Cerebellar nuclear complex (tissue), 1 donor: ENCODE results near the gene LRP5.

Experiments used
- DNase-seq, 2 experiments: peaks; one replicate each; lab custom pipeline; 2025; lab: John Stamatoyannopoulos, UW

Gene LRP5

DNA sequence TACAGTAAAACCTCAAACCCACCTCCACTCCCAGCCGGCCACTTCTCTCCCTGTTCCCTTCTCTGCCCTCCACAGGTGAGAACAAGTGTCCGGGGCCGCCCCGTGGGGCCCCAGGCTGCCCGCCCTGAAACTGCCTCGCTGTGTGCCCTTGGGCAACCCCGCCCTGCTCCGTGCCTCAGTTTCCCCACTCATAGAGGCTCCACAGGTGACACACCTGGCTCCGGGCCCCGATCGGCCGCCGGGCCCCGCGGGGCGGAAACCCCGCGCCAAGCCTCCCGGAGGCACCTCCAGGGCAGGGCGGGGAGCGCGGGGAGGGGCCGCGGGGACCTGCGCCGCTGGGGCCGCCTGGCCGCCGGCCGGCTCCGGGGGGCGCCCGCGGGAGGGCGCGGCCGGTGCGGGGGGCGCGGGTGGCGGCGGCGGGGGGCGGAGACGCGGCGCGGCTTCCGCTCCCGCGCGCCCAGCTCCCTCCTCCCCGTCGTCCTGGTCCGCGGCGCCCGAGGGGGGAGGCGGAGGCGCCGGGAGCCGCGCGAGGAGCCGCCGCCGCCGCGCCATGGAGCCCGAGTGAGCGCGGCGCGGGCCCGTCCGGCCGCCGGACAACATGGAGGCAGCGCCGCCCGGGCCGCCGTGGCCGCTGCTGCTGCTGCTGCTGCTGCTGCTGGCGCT is at the start of gene LRP5:
Gene LRP5 (plus strand): TSS at position 475 of the 663 bp plus-strand sequence. CDS start 124 bp downstream, at position 599.
- DNase-seq, result no peak

DNA sequence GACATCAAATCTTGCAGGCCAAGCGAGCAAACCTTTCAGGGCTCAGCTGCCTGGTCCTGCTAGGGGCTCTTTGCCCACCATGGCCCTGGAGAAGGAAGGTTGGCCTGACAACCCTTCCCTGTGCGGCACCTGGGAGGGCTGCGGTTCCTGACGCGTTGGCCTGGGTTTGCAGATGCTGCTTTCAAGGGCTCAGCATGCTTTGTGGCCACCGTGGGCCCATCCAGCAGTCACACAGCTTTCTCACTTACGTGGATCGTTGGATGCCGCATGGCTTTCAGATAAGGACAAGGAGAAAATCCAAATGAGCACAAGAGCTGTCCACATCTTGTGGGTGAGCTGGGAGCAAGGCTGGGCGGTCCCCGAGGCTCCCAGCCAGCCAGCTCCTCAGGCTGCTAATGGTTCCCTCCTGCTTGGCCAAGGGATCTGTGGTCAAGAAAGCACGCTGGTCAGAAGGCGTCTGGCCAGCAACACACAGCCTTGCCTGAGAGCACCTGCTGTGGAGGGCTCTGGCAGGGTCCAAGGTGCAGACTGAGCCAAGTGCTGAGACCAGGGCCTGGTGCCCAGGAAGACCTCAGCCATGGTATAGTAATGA is 48.9 kb upstream of the LRP5 start:
- peak in 1 of 2 experiments; percentile 6 for DNase-seq

DNA sequence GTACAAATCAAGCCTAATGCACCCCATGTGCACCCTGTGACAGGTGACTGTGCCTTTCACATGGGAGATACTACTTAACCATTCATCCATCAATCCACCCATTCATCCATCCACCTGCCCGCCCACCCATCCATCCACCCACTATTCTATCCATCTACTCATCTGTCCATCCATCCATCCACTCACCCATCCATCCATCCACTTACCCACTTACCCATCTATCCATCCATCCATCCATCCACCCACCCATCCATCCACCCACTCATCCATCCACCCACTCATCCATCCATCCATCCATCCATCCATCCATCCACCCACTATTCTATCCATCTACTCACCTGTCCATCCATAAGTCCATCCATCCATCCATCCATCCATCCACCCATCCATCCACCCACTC is 48.1 kb upstream of the LRP5 start:
- no peak for DNase-seq

DNA sequence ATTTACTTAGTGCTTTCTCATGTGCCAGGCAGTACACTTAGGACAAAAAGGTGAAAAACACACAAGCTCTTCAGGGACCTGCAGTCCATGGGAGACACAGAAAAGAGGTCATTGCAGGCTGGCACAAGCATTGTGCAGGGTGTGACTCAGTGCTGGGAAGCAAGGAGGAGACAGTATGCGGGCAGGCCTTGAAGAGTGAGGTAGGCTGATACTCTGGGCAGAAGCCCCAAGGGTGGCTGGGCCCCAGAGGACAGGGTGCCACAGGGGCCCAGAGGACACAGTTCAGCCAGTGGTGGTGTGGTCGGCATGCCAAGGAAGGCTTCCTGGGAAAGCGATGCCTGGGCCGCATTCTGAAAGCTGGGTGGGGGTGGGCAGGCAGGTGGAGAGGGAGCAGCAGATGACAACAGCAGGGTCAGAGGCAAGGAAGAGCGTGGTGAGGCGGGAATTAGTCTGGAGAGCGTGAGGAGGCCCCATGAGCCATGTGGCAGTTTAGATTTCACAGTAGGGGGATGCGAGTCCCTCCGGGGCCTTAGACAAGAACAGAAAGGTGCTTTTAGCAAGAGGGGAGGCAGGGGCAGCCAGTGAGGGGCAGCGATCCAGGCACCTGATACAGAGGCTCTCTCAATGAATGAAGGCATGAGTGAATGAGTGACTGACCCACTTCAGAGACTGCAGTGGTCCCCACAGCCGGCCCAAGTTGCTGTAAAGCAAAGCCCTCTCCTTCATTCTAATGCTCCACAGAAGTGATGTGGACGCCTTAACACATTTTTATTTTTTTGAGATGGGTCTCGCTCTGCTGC is 47.5 kb upstream of the LRP5 start:
- DNase-seq, result no peak

DNA sequence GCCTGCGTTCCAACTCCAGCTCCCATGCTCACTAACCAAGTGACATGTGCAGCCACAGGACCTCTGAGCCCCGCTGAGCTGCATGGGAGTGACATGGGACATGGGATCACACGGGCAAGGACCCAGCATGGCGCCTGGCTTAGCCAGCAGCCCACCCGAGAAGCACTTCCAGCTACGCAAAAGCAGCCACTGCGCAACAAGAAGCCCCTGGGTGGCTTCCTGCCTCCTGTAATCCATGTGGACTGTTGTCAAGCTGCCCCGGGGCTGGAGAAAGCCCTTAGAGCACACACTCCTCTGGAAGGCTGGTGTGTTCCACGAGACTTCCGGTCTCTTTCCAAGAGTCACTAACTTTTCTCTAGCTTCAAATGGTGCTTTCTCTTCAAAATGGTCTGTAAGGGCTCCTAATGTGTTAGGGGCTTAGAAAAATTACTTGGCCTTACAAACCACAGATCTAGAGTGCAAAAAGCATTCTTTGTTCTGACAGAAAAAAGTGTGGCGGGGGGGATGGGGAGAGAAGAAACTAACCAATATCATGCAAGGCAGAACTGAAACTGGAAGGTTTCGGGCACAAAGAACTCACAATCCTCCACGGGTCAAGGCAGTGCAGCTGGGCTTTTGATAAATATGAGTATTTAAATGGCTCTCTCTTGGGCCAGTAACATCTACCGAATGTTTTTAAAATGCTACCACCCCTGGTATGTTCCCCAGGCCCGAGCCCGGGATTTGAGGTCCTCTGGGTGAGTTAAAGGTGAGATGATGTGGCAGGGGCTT is 46.1 kb upstream of the LRP5 start:
- DNase-seq, result no peak

DNA sequence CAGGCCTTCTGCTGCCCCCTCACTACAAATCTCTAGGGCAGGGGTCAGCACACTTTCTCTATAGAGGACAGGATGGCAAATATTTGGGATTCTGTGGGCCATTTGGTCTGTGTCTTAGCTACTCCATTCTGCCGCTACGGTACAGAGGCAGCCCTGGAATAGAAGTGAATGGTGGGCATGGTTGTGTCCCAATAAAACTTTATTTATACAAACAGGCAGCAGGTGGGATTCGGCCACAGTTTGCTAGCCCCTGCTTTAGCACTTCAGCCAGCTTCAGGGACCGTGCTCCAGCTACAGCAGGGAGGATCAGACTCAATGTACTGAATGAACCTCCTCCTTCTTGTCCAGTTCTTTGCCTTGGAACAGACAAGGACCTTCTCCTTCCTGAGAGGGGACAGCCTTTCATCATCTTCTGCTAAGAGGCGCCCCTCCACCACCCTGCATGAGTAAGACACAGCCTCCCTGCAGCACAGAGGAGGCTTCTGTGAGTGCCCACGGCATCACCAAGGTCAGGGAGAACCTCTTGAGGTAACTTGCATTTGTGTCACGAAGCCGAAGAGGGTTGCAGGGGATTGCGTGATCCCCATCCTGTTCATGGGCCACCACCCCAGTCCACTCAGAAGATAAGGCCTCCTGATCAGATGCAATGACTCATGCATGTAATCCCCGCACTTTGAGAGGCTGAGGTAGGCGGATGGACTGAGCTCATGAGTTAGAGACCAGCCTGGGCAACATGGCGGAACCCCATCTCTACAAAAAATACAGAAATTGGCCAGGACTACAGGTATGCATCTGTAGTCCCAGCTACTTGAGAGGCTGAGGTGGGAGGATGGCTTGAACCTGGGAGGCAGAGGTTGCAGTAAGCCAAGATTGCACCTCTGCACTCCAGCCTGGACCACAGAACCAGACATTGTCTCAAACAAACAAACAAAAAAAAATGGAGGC is 45.2 kb upstream of the LRP5 start:
- DNase-seq, result no peak

DNA sequence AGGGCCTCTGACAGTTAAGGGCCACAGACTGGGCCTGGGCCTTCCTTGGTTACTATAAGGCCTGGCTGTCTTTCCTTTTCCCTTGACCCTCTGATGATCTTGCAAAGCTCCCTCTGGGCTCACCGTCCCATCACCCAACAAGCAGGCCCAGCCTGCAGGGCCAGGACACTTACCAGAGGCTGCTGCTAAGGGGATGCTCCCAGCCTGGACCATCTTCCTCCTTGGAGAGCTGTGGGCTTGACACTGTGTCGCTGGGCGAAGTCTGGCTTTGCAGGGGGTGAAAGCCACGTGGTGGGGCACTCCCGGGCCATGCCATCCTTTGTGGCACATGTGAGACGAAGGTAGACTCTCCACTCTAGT is 44.5 kb upstream of the LRP5 start:
- DNase-seq, result no peak

DNA sequence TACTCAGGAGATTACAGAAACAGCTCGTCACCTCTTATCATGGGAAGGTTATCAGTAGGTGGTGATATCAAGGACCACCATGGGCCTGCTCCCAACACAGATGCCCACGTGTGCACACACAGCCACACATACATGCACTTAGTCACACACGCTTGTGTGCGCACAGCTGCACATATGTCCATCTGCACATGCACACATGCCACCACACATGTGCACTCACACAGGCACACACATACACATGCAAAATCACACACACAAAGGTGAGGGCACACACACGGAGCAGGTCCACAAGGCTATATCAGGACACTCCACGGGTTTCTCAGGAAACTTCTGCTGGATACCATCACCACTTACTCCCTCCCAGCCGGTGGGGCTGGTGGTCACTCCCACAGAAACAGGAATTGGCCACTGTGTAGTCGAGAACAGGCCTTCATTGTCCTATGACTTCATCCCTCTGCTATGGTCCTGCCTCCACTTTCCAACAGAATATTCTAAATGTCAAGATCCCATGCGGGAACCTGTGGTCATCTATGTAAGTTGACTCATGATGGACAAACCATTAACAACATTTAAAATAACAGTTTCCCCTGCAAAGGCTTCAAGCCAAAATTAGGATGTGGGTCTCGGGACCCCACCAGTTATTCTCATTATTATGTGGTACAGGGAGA is 42.8 kb upstream of the LRP5 start:
- DNase-seq, result no peak

DNA sequence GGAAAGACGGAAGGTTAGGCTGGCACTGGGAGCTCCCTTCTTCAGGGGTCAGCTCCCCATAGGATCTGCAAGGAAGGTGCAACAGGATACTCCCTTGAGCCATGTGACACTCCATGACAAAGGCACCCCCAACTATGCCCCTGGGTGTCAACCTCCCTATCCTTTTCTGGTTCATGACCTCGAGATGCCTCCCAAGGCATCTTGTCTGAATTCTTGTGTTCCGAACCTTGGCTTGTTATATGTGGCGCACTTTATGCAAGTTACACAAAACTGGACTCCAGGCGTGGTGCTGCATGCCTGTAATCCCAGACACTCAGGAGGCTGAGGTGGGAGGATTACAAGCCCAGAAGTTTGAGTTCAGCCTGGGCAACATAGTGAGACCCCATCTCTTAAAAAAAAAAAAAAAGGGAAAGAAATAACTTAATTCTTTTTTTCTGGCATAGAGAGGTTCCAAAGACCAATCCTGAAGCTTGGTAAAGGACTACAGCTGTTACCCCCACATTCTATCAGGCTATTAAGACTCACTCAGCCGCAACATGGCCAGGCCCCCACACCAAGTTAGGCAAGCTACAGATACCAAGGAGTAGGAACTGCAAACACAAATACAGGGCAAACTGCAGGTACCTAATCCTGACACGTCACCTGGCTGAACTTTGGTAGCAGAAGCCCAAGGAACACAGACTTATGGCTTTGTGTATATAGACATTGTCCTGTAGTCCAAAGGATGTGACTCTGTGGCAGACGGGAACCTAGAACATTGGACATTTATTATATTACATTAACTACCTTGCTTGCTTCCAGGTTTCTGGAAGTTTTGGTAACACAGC is 42.0 kb upstream of the LRP5 start:
- DNase-seq, result no peak

DNA sequence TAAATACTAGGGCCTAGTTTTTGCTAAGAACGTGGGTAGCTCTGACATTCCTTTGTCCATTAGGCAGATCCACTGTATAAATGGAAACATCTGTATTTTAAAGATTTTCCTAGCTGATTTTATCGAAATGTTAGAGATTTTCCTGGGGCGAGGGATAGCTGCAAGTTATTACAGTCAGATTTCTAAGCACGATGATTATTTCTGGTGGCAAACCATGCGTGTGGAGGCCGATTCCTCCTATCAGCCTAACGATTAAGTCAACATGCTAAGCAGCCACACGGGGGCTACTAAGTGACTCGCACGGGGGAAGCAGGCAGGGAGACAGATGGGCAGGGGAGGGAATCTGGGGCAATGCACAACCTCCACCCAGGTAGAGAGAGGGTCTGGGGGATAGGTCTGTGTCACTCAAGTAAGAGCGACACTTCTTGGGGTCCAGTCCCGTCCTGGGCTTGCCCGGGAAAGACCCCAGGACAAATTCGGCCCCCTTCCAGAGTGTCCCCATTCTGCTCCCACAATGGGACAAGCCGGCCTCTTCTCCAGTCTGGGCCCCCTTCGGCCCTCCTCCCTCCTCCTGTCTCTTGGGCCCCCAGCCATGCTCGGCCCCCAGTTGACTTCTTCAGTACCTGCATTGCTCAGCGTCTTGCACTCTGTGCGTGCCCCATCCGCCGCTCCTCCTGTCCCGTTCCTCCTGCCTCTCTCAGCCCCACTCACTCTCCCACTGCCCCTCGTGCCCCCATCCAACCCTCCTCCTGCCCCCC is 41.2 kb upstream of the LRP5 start:
- no peak for DNase-seq

DNA sequence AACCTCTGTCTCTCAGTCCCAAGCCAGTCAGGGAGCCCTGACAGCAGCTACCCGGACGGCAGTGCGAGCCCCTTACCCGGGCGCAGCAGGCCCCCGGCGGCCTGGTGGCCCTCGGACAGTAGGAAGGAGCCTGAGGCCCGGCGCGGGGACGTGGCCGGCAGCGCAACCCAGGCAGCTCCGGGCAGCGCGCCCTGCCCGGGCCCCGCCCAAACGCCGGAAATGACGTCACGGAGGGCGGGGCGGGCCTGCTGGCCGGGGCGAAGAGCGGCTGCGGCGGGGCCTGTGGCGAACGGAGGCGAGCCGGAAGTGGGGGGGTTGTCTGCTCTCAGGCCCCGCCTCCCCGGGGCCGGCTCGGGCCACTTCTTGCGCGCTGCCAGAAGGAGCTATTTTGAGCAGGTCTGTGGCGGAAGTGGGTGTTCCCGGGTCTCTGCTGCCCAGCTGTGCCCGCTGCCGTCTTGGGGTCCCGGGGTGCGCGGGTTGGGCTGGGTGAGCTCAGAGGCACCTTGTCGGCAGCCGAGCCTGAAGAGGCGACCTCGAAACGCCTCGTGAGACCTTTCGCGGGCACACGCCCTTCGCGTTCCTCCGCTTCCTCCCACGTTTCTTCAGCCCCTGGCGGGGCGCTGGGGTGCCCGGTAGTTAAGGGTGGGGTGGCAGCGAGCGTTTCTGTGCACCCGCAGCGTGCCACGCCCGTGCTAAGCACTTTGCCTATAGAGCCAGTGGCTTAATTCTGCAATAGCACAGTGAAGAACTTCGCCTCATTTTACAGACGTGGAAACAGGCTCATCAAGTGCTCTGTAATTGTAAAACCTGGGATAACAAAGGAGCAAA is 40.4 kb upstream of the LRP5 start, which contains the start of gene C11orf24:
Gene C11orf24 (minus strand): TSS at position 193 of the 828 bp plus-strand sequence. CDS start 8,206 bp downstream, outside the sequence.
- peak; percentile 17 to 81 for DNase-seq

DNA sequence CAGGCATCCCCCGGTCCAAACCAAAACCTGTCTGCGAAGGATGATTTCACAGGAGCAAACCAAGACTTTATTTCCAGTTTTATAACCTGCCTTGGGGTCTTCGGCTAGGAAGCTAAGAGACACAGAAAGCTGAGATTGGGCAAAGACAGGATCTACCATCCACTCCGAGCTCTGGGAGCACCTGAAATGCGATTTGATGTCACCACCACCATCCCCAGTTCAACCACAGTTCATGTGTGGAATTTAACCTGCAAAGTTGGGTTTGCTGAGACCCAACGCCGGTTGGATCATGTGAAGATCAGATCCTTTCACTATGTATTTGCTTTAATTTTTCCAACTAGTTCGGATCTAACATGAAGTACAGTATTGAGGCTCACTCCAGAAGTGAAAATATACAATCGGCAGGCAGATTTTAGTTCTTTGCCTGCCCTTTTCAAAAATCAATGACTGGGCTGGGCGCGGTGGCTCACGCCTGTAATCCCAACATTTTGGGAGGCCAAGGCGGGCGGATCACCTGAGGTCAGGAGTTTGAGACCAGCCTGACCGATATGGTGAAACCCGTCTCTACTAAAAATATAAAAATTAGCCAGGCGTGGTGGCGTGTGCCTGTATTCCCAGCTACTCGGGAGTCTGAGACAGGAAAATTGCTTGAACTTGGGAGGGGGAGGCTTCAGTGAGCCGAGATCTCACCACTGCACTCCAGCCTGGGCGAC is 39.2 kb upstream of the LRP5 start:
- no peak for DNase-seq

DNA sequence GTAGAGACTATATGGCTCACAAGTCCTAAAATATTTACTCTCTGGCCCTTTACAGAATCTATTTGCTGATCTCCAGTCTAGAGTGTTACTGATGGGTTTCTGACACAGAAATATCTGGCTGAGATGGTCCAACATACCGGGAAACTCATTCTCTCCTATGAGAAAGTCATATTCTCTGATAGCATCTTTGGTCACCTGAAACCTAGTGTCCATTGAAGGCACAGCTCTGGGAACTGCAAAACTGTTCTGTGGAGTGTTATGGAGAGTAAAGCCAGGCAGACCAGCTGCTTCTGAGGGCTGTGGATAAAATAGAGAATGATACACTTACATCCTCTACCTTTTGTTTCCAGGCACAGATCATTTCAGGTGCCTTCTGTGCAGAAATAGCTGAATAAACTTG is 38.1 kb upstream of the LRP5 start:
- DNase-seq, result no peak

DNA sequence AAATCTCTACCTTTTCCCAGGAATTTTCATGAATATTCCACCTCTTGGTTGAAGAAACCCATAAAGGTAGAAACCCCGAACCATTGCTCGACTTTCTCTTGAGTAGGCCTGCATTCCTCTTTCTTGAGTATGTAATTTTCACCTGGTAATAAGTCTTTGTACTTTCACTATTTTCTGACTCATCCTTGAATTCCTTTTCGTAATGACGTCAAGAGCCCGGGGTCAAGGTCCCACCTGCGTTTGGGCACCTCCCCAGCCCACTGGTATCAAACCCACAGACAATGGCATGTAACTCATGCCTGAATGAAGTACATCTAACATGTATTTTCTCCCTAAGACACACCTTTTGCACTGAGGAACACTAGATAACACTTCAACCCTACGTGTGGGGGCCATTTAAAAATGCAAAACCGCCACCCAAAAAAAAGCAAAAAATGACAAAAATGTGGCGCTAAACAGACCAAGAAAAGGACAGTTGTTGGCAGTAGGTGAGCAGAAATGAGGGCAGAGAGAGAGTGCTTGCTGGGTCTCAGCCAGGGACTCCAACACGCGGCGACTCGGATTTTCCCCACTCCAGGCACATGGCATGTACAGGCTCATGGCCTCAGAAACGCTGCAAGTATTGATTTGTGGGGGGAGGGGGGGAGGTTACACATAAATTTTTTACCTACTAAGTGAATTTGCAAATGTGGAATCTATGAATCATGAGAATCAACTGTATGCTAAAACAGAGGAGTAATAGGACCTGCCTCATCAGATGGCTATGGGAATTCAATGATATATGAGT is 36.5 kb upstream of the LRP5 start:
- no peak for DNase-seq

DNA sequence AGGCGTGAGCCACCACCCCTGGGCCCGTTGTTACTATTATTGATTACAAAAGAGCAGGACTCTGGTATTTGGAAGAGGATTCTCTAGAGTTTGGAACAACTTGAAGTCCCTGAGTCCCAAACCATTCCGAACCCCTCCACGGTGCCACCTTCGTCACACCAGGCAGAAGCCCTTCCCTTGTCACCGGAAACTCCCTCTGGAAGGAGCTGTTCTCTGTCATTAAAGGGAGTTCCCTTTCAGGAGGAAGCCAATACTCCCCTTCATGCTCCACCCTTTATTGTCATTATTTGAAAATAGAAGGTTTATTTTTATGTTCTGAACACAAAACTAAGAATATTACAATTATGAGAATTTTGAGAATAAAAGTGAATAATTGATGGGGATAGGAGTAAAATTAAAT is 35.5 kb upstream of the LRP5 start:
- DNase-seq, result no peak

DNA sequence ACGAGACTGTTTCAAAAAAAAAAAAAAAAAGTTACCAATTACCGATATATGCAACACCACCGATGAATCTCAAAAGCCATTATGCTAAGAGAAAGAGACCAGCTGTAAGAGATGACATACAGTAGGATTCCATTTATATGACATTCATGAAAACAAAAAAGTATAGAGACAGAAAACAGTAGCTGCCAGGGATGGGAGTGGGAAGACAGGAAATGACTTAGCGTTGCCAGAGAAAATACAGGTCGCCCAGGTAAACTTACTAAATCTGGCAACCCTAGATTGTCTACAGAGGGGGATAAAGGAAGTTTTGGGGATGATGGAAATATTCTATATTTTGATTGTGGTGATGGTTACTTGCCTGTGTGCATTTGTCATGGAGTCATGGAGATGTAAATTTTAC is 32.7 kb upstream of the LRP5 start:
- no peak for DNase-seq
